Activated naive CD8-positive, alpha-beta T cell treated with anti-CD3 and anti-CD28 coated beads, Interleukin-2, amount 10 ng/mL, durations not matched to agents 7 days and 5 days (primary cell): ENCODE data around the gene TMPRSS13. TPM values are rescaled to one million over a fixed set of nuclear protein-coding genes. Genes with fewer than 3 reads are reported as not detected.
A peak's percentile ranks its signal among the peaks of the same experiment; 100 is the strongest.
"Not testable (repeated sequence)": the region's sequence is repeated elsewhere in the genome, so short reads cannot be mapped to it uniquely, and the experiment has no call there.

Experiments used
- ATAC-seq: fragments of 150-1000 bp; cut with Tn5 transposase; one replicate; pipeline ENCODE4 v1.10.0; 2021; ENCODE audit warnings: low read depth, moderate library complexity
- POLR2A ChIA-PET: fragments of 350-600 bp; sonication (Branson Sonifier 250); formaldehyde crosslinking; loops from one replicate; lab custom pipeline; 2021; ENCODE audit warnings: antibody characterized with exemption; lab: Charles Lee
- DNase-seq: peaks from one replicate; pipeline ENCODE4 v3.0.0; 2021
- H3K27ac Mint-ChIP-seq: one replicate; pipeline ENCODE4 v1.8.0; 2022; ENCODE audit warnings: mild to moderate bottlenecking, mixed read lengths
- H3K27me3 Mint-ChIP-seq: one replicate; pipeline ENCODE4 v1.8.0; 2022; ENCODE audit warnings: mild to moderate bottlenecking, moderate library complexity, mixed read lengths
- H3K36me3 Mint-ChIP-seq: one replicate; pipeline ENCODE4 v1.8.0; 2021; ENCODE audit warnings: mild to moderate bottlenecking, mixed read lengths
- H3K4me1 Mint-ChIP-seq: one replicate; pipeline ENCODE4 v1.8.0; 2021; ENCODE audit warnings: mixed read lengths
- H3K4me3 Mint-ChIP-seq: one replicate; pipeline ENCODE4 v1.8.0; 2022; ENCODE audit warnings: mild to moderate bottlenecking, moderate library complexity, mixed read lengths
- H3K9me3 Mint-ChIP-seq: one replicate; pipeline ENCODE4 v1.8.0; 2021; ENCODE audit warnings: mixed read lengths
- total RNA-seq, 2 experiments: library from RNA; stranded (reverse); gene quantifications; one replicate each; pipeline ENCODE4 v1.2.3, GENCODE V29; 2021

Gene TMPRSS13
- total RNA-seq, 2 experiments from 2014 or later = 2.7 to 5.0 TPM

- Mint-ChIP-seq H3K4me1 (peaks cover 39% of the 10 kb centered on the region), H3K36me3 (no peaks in the 10 kb centered on the region), H3K9me3 (no peaks in the 10 kb centered on the region), H3K4me3 (peak overlapping the region; percentile 31), H3K27me3 (peaks cover 39% of the 10 kb centered on the region), H3K27ac (no peak overlapping the region)
- ATAC-seq = no peak
- DNase-seq = no peak
- POLR2A ChIA-PET = no interaction called here
Observed at GRCh38 chr11:117874253-117874909, 54.8 kb downstream of the TMPRSS13 start.

- ATAC-seq = no peak
- Mint-ChIP-seq H3K9me3 (no peaks in the 10 kb centered on the region), H3K4me3 (no peak overlapping the region), H3K27ac (no peak overlapping the region), H3K36me3 (no peaks in the 10 kb centered on the region), H3K27me3 (peaks cover 35% of the 10 kb centered on the region), H3K4me1 (peaks cover 39% of the 10 kb centered on the region)
- DNase-seq = no peak
- POLR2A ChIA-PET = no interaction called here
Observed at GRCh38 chr11:117873828-117874125, 55.4 kb downstream of the TMPRSS13 start.

GRCh38 chr11:117872975-117873827, 56.0 kb downstream of the TMPRSS13 start:
- peaks cover 30% of the 10 kb centered on the region for H3K27me3 Mint-ChIP-seq

GRCh38 chr11:117872420-117872961, 56.7 kb downstream of the TMPRSS13 start:
- DNase-seq = no peak
- POLR2A ChIA-PET = no interaction called here
- Mint-ChIP-seq H3K27me3 (peaks cover 25% of the 10 kb centered on the region), H3K4me1 (peaks cover 39% of the 10 kb centered on the region), H3K4me3 (no peak overlapping the region), H3K36me3 (no peaks in the 10 kb centered on the region), H3K9me3 (no peaks in the 10 kb centered on the region), H3K27ac (no peak overlapping the region)
- no peak for ATAC-seq

More at GRCh38 chr11:117872975-117873827, 56.0 kb downstream of the TMPRSS13 start:
- H3K4me3 Mint-ChIP-seq = peak overlapping the region; percentile 46
- ATAC-seq = peak; percentile 66
- no peaks in the 10 kb centered on the region for H3K9me3 Mint-ChIP-seq
- no peaks in the 10 kb centered on the region for H3K36me3 Mint-ChIP-seq
- peak overlapping the region; percentile 31 for H3K27ac Mint-ChIP-seq
- POLR2A ChIA-PET = no interaction called here
- peaks cover 39% of the 10 kb centered on the region for H3K4me1 Mint-ChIP-seq
- DNase-seq = no peak

- no peaks in the 10 kb centered on the region for H3K9me3 Mint-ChIP-seq
- DNase-seq (no peak), ATAC-seq (no peak)
- peaks cover 23% of the 10 kb centered on the region for H3K27me3 Mint-ChIP-seq
- POLR2A ChIA-PET = no interaction called here
- H3K36me3 Mint-ChIP-seq = no peaks in the 10 kb centered on the region
- H3K4me3 Mint-ChIP-seq = no peak overlapping the region
- peaks cover 36% of the 10 kb centered on the region for H3K4me1 Mint-ChIP-seq
- H3K27ac Mint-ChIP-seq = no peak overlapping the region
Observed at GRCh38 chr11:117871784-117872183, 57.4 kb downstream of the TMPRSS13 start.

GRCh38 chr11:117871160-117871559, 58.0 kb downstream of the TMPRSS13 start:
- H3K27ac Mint-ChIP-seq = no peak overlapping the region

GRCh38 chr11:117870103-117870952, 58.9 kb downstream of the TMPRSS13 start:
- ATAC-seq (no peak), DNase-seq (no peak)
- Mint-ChIP-seq H3K4me3 (no peak overlapping the region), H3K9me3 (no peaks in the 10 kb centered on the region), H3K27ac (no peak overlapping the region), H3K27me3 (peaks cover 23% of the 10 kb centered on the region), H3K4me1 (peaks cover 26% of the 10 kb centered on the region), H3K36me3 (no peaks in the 10 kb centered on the region)
- POLR2A ChIA-PET = no interaction called here

More at GRCh38 chr11:117871160-117871559, 58.0 kb downstream of the TMPRSS13 start:
- POLR2A ChIA-PET = no interaction called here
- no peak for ATAC-seq
- Mint-ChIP-seq H3K4me3 (no peak overlapping the region), H3K4me1 (peaks cover 33% of the 10 kb centered on the region), H3K9me3 (no peaks in the 10 kb centered on the region), H3K27me3 (peaks cover 26% of the 10 kb centered on the region), H3K36me3 (no peaks in the 10 kb centered on the region)
- DNase-seq = no peak

GRCh38 chr11:117869604-117870003, 59.6 kb downstream of the TMPRSS13 start:
- Mint-ChIP-seq H3K4me1 (peaks cover 20% of the 10 kb centered on the region), H3K36me3 (no peaks in the 10 kb centered on the region), H3K27me3 (peaks cover 20% of the 10 kb centered on the region), H3K27ac (no peak overlapping the region), H3K4me3 (no peak overlapping the region), H3K9me3 (no peaks in the 10 kb centered on the region)
- DNase-seq (no peak), ATAC-seq (no peak)
- POLR2A ChIA-PET = no interaction called here

GRCh38 chr11:117868815-117869561, 60.2 kb downstream of the TMPRSS13 start:
- ATAC-seq (no peak), DNase-seq (no peak)
- H3K36me3 Mint-ChIP-seq = no peaks in the 10 kb centered on the region
- H3K27me3 Mint-ChIP-seq = peaks cover 23% of the 10 kb centered on the region
- H3K27ac Mint-ChIP-seq = no peak overlapping the region
- H3K4me3 Mint-ChIP-seq = no peak overlapping the region
- H3K9me3 Mint-ChIP-seq = no peaks in the 10 kb centered on the region
- POLR2A ChIA-PET = no interaction called here
- peaks cover 16% of the 10 kb centered on the region for H3K4me1 Mint-ChIP-seq

- POLR2A ChIA-PET = no interaction called here
- Mint-ChIP-seq H3K27me3 (peaks cover 28% of the 10 kb centered on the region), H3K9me3 (no peaks in the 10 kb centered on the region), H3K4me3 (no peak overlapping the region), H3K36me3 (no peaks in the 10 kb centered on the region), H3K4me1 (peaks cover 10% of the 10 kb centered on the region), H3K27ac (no peak overlapping the region)
- no peak for ATAC-seq
- no peak for DNase-seq
Observed at GRCh38 chr11:117868088-117868487, 61.1 kb downstream of the TMPRSS13 start.

GRCh38 chr11:117866526-117866925, 62.7 kb downstream of the TMPRSS13 start:
- POLR2A ChIA-PET = no interaction called here
- ATAC-seq (no peak), DNase-seq (no peak)
- no peak overlapping the region for H3K4me3 Mint-ChIP-seq
- H3K27me3 Mint-ChIP-seq = peaks cover 31% of the 10 kb centered on the region
- H3K9me3 Mint-ChIP-seq = no peaks in the 10 kb centered on the region
- H3K27ac Mint-ChIP-seq = no peak overlapping the region
- H3K4me1 Mint-ChIP-seq = peaks cover 13% of the 10 kb centered on the region
- H3K36me3 Mint-ChIP-seq = no peaks in the 10 kb centered on the region

- DNase-seq, POLR2A ChIA-PET, H3K9me3 Mint-ChIP-seq, H3K27ac Mint-ChIP-seq, H3K36me3 Mint-ChIP-seq, H3K4me3 Mint-ChIP-seq, ATAC-seq: not testable (repeated sequence)
- Mint-ChIP-seq H3K4me1 (peaks cover 17% of the 10 kb centered on the region), H3K27me3 (peaks cover 31% of the 10 kb centered on the region)
Observed at GRCh38 chr11:117865546-117865945, 63.7 kb downstream of the TMPRSS13 start.
